Natural killer cell (primary cell): ENCODE data around the gene KERA. TPM values are rescaled to one million over a fixed set of nuclear protein-coding genes. Genes with fewer than 3 reads are reported as not detected.

Experiments
- ATAC-seq, 3 donors: fragments of 150-1000 bp in 2 of 3; fragments of 200-7000 bp in 1 of 3; cut with Tn5 transposase; 1 replicate in 1 of 3; 2 replicates in 2 of 3; pipeline ENCODE4 v1.10.0; 2021; ENCODE audit warnings: mild to moderate bottlenecking in 2 of 3, moderate library complexity in 2 of 3
- DNase-seq, 2 donors: peaks; one replicate each; pipeline versions ENCODE4 v3.0.0 to v3.0.0-alpha.2; 2013 to 2021; ENCODE audit warnings: mixed read lengths in 1 of 2
- H3K27ac ChIP-seq: one replicate; pipeline ENCODE4 v1.5.1; 2013; ENCODE audit warnings: mild to moderate bottlenecking, low read length
- H3K27me3 ChIP-seq: one replicate; pipeline ENCODE4 v1.6.1; 2013; ENCODE audit warnings: low read length; ENCODE audit not compliant: control insufficient read depth, insufficient read depth
- H3K36me3 ChIP-seq: one replicate; pipeline ENCODE4 v1.6.1; 2013; ENCODE audit warnings: low read length; ENCODE audit not compliant: control insufficient read depth, insufficient read depth
- H3K4me1 ChIP-seq: one replicate; pipeline ENCODE4 v1.6.1; 2013; ENCODE audit warnings: low read length; ENCODE audit not compliant: control insufficient read depth, insufficient read depth
- H3K4me3 ChIP-seq: one replicate; pipeline ENCODE4 v1.5.1; 2013; ENCODE audit warnings: low read length
- H3K9me3 ChIP-seq: one replicate; pipeline ENCODE4 v1.6.1; 2013; ENCODE audit warnings: low read length; ENCODE audit not compliant: control insufficient read depth, insufficient read depth
- H3K27ac Mint-ChIP-seq, 2 donors: one replicate each; pipeline ENCODE4 v1.8.0; 2022; ENCODE audit warnings: mild to moderate bottlenecking in 2 of 2, mixed read lengths in 2 of 2, moderate library complexity in 1 of 2
- H3K27me3 Mint-ChIP-seq, 2 donors: one replicate each; pipeline ENCODE4 v1.8.0; 2022; ENCODE audit warnings: low read depth in 2 of 2, mixed read lengths in 2 of 2
- H3K36me3 Mint-ChIP-seq: one replicate; pipeline ENCODE4 v1.8.0; 2022; ENCODE audit warnings: mixed read lengths
- H3K4me1 Mint-ChIP-seq, 2 donors: one replicate each; pipeline ENCODE4 v1.8.0; 2022; ENCODE audit warnings: mixed read lengths in 2 of 2
- H3K4me3 Mint-ChIP-seq: one replicate; pipeline ENCODE4 v1.8.0; 2022; ENCODE audit warnings: mild to moderate bottlenecking, moderate library complexity, mixed read lengths
- H3K9me3 Mint-ChIP-seq, 2 donors: one replicate each; pipeline ENCODE4 v1.8.0; 2022; ENCODE audit warnings: mixed read lengths in 2 of 2
- WGBS: methylation state at CpG from one replicate; pipeline ENCODE4 v1.1.7; 2013; ENCODE audit warnings: missing lambda C conversion rate; ENCODE audit not compliant: insufficient coverage; 5-methylcytosine and 5-hydroxymethylcytosine counted together
- intact Hi-C: fragments of 100-400 bp; cut with micrococcal nuclease; formaldehyde crosslinking; loops from one replicate; pipeline ENCODE4 v1.14.2; 2022
- total RNA-seq, 4 donors: library from RNA; stranded (reverse); fragments of 120-200 nt in 1 of 4; gene quantifications; one replicate each; pipeline versions ENCODE4 v1.2.3 to v1.2.4, GENCODE V29; 2013 to 2022
- TF ChIP-seq, protein P1 (sequence below): fragments of 200-600 bp; IDR thresholded peaks from one replicate; pipeline ENCODE4 v1.8.0; 2022; ENCODE audit warnings: antibody characterized with exemption

Gene KERA
- total RNA-seq, 3 donors from 2014 or later (not counting 1 experiment from before 2014, with no cell fraction given), result not detected

DNA sequence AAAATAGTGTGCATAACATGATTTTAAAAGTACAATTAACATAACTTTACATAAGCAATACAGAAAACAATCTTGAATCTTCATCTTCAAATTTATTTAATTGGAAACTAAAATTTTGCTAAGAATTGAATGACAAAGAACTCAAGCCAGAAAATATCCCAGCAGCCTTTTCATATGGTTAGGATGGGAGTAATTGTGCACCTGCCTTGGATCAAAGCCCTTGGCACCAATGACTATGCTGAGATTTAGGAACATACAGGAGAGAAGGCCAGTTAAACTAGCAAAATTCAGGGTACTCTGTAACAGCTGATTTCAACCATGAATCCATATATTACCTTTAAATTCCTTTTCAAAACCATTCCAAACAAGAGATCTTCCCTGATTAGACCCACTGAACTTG lies 5.8 kb downstream of the KERA start:
- Mint-ChIP-seq H3K9me3 (no peaks in the 10 kb centered on the region), H3K27ac (no peak overlapping the region), H3K4me3 (no peak overlapping the region), H3K36me3 (no peaks in the 10 kb centered on the region), H3K4me1 (no peaks in the 10 kb centered on the region), H3K27me3 (no peaks in the 10 kb centered on the region)
- Histone ChIP-seq H3K4me1 (no peaks in the 10 kb centered on the region), H3K27me3 (no peaks in the 10 kb centered on the region), H3K4me3 (no peak overlapping the region), H3K36me3 (no peaks in the 10 kb centered on the region), H3K9me3 (no peaks in the 10 kb centered on the region), H3K27ac (no peak overlapping the region)
- ATAC-seq, result no peak
- TF ChIP-seq, protein P1, sequence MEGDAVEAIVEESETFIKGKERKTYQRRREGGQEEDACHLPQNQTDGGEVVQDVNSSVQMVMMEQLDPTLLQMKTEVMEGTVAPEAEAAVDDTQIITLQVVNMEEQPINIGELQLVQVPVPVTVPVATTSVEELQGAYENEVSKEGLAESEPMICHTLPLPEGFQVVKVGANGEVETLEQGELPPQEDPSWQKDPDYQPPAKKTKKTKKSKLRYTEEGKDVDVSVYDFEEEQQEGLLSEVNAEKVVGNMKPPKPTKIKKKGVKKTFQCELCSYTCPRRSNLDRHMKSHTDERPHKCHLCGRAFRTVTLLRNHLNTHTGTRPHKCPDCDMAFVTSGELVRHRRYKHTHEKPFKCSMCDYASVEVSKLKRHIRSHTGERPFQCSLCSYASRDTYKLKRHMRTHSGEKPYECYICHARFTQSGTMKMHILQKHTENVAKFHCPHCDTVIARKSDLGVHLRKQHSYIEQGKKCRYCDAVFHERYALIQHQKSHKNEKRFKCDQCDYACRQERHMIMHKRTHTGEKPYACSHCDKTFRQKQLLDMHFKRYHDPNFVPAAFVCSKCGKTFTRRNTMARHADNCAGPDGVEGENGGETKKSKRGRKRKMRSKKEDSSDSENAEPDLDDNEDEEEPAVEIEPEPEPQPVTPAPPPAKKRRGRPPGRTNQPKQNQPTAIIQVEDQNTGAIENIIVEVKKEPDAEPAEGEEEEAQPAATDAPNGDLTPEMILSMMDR, result no peak
- no peak for DNase-seq
- intact Hi-C loops, result no loop called here

DNA sequence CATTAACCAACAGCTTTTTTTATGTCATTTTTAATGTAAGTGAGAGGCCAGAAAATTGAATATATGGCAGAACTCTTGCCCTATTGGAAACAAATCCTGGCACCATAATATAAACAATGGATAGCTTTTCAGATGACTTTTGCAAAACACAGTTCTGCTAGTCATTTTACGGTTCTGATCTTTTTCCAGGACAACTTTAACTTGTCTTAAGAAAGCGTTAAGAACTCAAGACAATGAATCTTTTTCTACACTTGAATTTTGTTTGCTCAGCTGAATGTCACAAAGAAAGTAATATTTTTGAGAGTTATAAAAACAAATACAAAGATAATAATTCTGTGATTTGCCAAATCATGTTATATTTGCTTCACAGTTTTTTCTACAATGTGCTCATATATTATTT lies 13.2 kb downstream of the KERA start:
- TF ChIP-seq, protein P1, result no peak
- intact Hi-C loops, result no loop called here
- H3K27ac ChIP-seq, result no peak overlapping the region
- H3K4me1 Mint-ChIP-seq, result no peaks in the 10 kb centered on the region
- no peak for DNase-seq
- no peaks in the 10 kb centered on the region for H3K36me3 Mint-ChIP-seq
- no peaks in the 10 kb centered on the region for H3K9me3 ChIP-seq
- no peak overlapping the region for H3K4me3 ChIP-seq
- H3K27ac Mint-ChIP-seq, result no peak overlapping the region
- 96% methylated on average over 2 of the region's 2 CpGs for WGBS
- no peaks in the 10 kb centered on the region for H3K27me3 ChIP-seq
- no peak for ATAC-seq
- H3K4me3 Mint-ChIP-seq, result no peak overlapping the region
- no peaks in the 10 kb centered on the region for H3K4me1 ChIP-seq
- no peaks in the 10 kb centered on the region for H3K36me3 ChIP-seq
- H3K27me3 Mint-ChIP-seq, result no peaks in the 10 kb centered on the region
- H3K9me3 Mint-ChIP-seq, result peaks cover 0 to 3% of the 10 kb centered on the region in 2 donors

DNA sequence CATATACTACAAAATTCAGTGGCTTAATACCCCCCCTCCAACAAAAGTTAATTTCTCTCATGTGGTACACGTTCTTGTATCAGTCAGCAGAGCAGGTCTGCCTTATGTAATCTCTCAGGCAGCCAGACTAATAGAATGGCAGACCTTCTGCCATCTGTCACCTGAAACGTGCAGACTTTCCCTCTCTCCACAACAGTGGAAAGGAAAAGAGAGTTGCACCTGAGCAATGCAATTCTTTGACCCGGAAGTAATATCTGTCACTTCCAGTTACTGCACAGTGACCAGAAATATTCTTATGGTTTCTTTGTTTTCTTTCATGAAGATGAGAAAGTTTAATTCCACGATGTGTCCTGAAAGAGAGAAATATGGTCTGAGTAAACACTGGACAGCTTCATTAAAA lies 14.4 kb downstream of the KERA start:
- TF ChIP-seq, protein P1, result no peak
- H3K9me3 Mint-ChIP-seq, result peaks cover 0 to 3% of the 10 kb centered on the region in 2 donors
- no peaks in the 10 kb centered on the region for H3K4me1 ChIP-seq
- no peaks in the 10 kb centered on the region for H3K4me1 Mint-ChIP-seq
- no peak overlapping the region for H3K4me3 ChIP-seq
- no peak overlapping the region for H3K27ac Mint-ChIP-seq
- no peaks in the 10 kb centered on the region for H3K9me3 ChIP-seq
- H3K36me3 ChIP-seq, result no peaks in the 10 kb centered on the region
- DNase-seq (no peak), ATAC-seq (no peak)
- no peak overlapping the region for H3K27ac ChIP-seq
- WGBS, result 83% methylated on average over 4 of the region's 4 CpGs
- H3K4me3 Mint-ChIP-seq, result no peak overlapping the region
- intact Hi-C loops, result no loop called here
- no peaks in the 10 kb centered on the region for H3K27me3 ChIP-seq
- H3K36me3 Mint-ChIP-seq, result no peaks in the 10 kb centered on the region
- H3K27me3 Mint-ChIP-seq, result no peaks in the 10 kb centered on the region

- no peaks in the 10 kb centered on the region for H3K36me3 Mint-ChIP-seq
- no peak for ATAC-seq
- no CpG with 5 or more reads among the region's 1 CpG for WGBS
- Histone ChIP-seq H3K4me1 (no peaks in the 10 kb centered on the region), H3K9me3 (no peaks in the 10 kb centered on the region), H3K4me3 (no peak overlapping the region), H3K27me3 (no peaks in the 10 kb centered on the region), H3K27ac (no peak overlapping the region), H3K36me3 (no peaks in the 10 kb centered on the region)
- intact Hi-C loops, result no loop called here
- no peak for DNase-seq
- H3K27me3 Mint-ChIP-seq, result no peaks in the 10 kb centered on the region
- TF ChIP-seq, protein P1, result no peak
- peaks cover 0 to 2% of the 10 kb centered on the region in 2 donors for H3K9me3 Mint-ChIP-seq
- H3K27ac Mint-ChIP-seq, result no peak overlapping the region
- no peaks in the 10 kb centered on the region for H3K4me1 Mint-ChIP-seq
- H3K4me3 Mint-ChIP-seq, result no peak overlapping the region
Observed at GRCh38 chr12:91040096-91040755, 17.6 kb downstream of the KERA start.
